Endothelial cell of hepatic sinusoid (primary cell): ENCODE measurements around the gene NACAD.

Experiments used
- in situ Hi-C: cut with HindIII; loops from 2 replicates; pipeline ENCODE4 v1.10.0; 2017; ENCODE audit warnings: low sequenced_read_pairs

Gene NACAD

DNA sequence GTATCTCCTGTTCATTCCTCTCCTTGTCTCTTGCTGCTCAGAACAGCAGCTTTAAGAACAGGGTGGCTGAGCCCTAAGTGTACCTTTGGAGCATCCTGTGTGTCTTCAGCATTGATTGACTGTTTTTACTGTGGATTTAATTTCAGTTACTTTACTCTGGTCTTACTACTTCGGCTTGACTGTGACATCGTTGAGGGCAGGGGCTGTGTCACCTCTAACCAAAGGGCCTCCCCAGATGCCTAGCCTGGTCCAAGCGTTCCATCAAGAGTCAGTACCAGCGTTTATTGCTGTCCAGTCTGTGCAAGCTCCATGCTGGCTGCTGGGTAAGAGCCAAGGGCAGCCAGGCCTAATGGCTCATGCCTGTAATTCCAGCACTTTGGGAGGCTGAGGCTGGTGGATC is 56.3 kb downstream of the NACAD start:
- in situ Hi-C loops, result no loop called here

DNA sequence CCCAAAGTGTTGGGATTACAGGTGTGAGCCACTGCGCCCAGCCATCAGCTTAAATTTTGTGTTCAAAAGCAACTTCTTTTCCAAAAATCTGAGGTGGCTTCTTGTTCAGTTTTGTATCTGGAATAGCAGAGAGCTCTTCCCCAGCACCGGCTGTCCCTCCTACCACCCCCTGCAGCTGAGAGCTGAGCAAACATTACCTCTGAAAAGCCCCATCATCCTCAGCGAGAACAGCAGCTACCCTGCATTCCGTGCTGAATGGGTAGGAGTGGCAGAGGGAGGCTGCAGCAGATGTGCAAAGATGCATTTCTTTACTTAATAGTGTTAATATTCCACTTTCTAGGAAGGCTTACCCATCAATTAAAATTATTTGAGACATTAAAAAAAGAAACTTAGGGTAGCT is 56.9 kb downstream of the NACAD start:
- in situ Hi-C loops, result no loop called here
